NCI-H1930 (cell line): ENCODE results near the gene MSANTD7.
A peak's percentile ranks its signal among the peaks of the same experiment; 100 is the strongest.
"Not testable (repeated sequence)": the region's sequence is repeated elsewhere in the genome, so short reads cannot be mapped to it uniquely, and the experiment has no call there.

Experiments
- DNase-seq, 2 experiments: peaks; one replicate each; lab custom pipeline; 2025; lab: John Stamatoyannopoulos, UW

Gene MSANTD7, protein sequence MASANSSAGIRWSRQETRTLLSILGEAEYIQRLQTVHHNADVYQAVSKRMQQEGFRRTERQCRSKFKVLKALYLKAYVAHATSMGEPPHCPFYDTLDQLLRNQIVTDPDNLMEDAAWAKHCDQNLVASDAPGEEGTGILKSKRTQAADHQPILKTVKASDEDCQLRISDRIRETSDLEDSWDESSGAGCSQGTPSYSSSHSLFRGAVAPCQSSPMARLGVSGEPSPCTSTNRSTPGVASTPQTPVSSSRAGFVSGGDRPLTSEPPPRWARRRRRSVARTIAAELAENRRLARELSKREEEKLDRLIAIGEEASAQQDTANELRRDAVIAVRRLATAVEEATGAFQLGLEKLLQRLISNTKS

DNA sequence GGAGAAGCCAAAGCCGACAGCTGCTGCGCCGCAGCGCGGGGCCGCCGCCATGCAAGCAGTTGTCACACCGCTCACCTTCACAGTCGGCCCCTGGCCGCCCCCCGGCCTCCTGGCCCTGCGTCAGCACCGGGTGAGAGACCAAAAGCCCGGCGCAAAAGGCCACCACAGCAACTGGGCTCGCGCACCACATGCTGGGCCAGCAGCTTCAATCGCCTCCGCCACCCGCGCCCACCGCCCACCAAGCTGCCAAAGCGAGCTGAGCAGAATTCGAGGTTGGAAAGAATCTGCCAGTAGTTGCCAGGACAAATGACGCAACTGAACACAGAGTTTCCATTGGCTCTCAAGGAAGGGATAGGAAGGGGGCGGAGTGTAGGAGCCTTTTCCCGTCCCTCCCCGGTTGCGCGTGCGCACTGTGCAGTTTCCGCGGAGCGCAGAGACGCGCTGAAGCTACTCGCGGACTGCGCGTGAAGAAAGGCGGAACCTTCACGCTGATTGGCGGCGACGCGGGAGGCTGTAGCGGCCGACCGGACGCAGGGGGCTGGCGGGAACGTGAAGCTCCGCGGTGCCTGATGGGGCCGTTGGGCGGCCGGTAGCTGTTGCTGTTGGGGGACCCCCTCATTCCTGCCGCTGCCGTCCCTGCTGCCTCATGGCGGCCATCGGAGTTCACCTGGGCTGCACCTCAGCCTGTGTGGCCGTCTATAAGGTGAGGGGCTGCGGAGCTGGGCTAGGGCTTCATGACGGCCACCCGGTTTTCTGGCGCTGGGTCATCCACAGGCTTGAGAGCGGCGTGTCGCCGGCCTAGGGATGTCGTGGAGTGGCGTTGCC lies at the start of gene MSANTD7, which contains the start of the genes CDNF and HSPA14:
Gene MSANTD7, plus strand, starts transcription at position 550 of the 825 bp plus-strand sequence. CDS start 3,979 bp downstream, outside the sequence.
Gene CDNF, minus strand, starts transcription at position 281 of the 825 bp plus-strand sequence. Its CDS starts 91 bp downstream, at position 190.
Gene HSPA14, plus strand, starts transcription at position 550 of the 825 bp plus-strand sequence. Its CDS starts 97 bp downstream, at position 647.
- DNase-seq = peak; percentile 80 to 89

- no peak for DNase-seq
Measured at GRCh38 chr10:14798636-14799035, 39.5 kb upstream of the MSANTD7 start.

DNA sequence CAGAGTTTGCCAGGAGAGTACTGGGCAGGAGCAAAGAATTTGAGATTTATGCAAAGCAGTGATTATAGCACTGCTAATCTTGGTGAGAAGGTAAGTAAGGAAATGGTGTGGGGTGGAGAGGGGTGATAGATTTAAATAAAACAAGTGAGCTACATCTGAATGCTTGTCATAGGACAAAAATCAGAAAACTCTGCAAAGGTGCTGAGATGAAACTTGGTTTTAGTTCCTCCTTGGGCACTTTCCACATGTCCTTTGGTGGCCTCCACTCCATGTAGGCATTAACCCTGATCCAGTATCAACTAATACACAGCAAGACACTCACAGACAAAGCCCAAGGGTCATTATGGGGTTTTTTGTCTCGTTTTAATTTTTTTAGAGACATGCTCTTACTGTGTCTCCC lies 37.7 kb upstream of the MSANTD7 start:
- no peak for DNase-seq

GRCh38 chr10:14801723-14802122 lies 36.4 kb upstream of the MSANTD7 start:
- DNase-seq = no peak

- DNase-seq = no peak
Measured at GRCh38 chr10:14803827-14804226, 34.3 kb upstream of the MSANTD7 start.

- no peak for DNase-seq
Measured at GRCh38 chr10:14806318-14806717, 31.8 kb upstream of the MSANTD7 start.

DNA sequence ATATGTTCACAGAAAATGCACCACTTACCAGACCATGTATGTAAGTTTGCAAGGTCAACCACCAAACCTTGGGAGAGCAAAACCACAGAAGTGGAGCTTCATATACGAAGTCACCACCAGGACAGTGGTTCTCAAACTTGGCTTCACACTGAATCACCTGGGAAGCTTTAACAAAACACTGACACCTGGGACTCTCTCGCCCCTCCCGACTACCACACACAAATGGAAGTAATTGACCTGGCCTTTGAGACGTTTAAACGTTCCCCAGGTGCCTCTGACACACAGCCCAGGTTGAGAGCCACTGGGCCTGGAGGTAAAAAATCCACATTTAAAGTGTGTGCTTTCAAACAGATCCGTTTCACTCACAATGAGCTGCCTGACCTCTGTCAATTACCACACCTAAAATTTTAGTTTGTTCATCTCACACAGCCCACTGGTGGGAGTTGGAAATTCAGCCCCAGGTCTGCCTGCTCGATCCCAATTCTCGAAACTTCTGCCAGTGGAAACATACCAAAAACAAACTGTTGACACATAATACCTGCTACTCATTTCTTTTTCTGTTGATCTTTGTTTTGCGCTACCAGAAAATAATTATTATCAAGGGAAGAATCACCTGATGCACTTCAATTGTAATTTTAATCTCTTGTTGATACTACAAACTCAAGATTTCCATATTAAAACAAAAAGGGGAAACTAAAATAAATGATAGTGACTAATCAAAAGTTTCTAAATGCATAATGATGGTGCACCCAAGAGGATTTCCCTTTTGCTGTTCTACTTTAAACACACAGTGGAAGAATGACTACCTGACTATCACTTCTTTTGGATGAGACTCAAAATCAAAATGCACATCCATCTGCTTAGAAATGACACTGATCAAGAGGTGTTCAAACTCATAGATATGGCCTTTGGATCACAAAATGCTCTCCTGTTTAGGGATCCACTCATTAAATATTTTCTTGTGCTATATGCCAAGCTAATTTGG lies 26.8 kb upstream of the MSANTD7 start:
- DNase-seq = no peak

GRCh38 chr10:14812271-14812670 lies 25.8 kb upstream of the MSANTD7 start:
- no peak for DNase-seq

GRCh38 chr10:14815681-14816080 lies 22.4 kb upstream of the MSANTD7 start:
- no peak for DNase-seq

DNA sequence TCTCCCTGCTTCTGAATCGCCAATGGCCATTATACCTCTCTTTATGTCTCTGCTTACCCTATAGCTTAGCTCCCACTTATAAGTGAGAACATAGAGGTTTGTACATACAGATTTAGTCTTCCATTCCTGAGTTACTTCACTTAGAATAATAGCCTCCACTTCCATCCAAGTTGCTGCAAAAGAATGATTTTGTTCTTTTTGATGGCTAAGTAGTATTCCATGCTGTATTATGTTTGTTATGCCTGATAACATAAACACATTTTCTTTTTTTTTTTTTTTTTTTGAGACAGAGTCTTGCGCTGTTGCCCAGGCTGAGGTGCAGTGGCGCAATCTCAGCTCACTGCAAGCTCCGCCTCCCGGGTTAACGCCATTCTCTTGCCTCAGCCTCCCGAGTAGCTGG lies 21.4 kb upstream of the MSANTD7 start:
- not testable (repeated sequence) for DNase-seq

GRCh38 chr10:14820010-14820774 lies 17.9 kb upstream of the MSANTD7 start:
- DNase-seq = no peak

GRCh38 chr10:14820775-14821154 lies 17.3 kb upstream of the MSANTD7 start:
- DNase-seq = no peak

DNA sequence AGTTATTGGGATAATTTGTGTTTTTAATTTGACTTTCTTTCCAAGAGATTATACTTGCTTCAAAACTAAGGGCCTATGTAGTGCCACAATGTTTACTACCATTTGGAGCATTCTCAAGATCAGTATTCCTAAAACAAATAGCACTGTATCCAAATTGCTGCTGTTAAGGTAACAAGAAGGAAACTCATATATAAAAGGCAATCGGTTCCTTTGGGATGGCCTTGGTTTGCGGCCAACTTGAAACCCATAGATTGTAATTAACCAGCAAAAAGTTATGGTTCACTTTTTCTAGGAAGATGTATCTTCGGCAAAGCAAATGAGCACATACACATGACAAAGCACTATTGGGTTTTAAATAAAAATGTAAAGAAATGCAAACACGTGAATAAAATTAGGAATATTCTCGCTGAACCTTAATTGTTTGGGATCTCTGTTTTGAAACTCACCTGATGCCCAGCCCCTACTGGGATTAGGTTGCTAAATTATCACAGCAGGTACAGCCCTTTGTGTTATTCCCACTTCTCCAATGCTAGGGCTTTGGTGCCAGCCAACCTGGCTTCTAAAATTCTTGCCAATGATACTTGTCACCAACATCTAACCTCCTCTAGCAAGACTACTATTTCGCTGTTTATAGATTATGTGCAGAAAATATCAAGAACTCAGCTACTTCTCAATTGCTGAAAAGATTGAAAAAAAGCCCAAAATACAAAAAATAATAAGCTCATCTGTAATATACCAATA lies 16.3 kb upstream of the MSANTD7 start:
- no peak for DNase-seq

GRCh38 chr10:14822879-14823755 lies 15.0 kb upstream of the MSANTD7 start:
- DNase-seq = no peak

DNA sequence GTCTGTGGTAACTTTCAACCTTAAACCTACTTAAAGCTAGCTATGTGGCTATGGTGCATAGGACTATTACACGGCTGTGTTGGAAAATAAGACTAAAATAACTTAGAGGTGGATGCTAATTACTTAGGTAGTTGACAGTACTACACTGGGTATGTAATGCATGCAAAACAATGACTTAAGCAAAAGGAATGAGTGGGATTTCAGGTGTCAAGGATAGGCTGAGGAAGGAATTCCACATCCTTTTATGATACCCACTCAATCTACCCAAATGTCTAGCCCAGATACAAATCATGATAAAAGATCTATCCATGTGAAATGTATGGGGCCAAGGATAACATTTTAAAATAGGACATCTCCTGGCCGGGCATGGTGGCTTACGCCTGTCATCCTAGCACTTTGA lies 14.1 kb upstream of the MSANTD7 start:
- no peak for DNase-seq

GRCh38 chr10:14826076-14826829 lies 11.9 kb upstream of the MSANTD7 start:
- DNase-seq = no peak

- DNase-seq = no peak
Measured at GRCh38 chr10:14833106-14833505, 5.0 kb upstream of the MSANTD7 start.

- no peak for DNase-seq
Measured at GRCh38 chr10:14836208-14836607, 1.9 kb upstream of the MSANTD7 start.
